ENCODE measurements around the gene C16orf96.

DNA sequence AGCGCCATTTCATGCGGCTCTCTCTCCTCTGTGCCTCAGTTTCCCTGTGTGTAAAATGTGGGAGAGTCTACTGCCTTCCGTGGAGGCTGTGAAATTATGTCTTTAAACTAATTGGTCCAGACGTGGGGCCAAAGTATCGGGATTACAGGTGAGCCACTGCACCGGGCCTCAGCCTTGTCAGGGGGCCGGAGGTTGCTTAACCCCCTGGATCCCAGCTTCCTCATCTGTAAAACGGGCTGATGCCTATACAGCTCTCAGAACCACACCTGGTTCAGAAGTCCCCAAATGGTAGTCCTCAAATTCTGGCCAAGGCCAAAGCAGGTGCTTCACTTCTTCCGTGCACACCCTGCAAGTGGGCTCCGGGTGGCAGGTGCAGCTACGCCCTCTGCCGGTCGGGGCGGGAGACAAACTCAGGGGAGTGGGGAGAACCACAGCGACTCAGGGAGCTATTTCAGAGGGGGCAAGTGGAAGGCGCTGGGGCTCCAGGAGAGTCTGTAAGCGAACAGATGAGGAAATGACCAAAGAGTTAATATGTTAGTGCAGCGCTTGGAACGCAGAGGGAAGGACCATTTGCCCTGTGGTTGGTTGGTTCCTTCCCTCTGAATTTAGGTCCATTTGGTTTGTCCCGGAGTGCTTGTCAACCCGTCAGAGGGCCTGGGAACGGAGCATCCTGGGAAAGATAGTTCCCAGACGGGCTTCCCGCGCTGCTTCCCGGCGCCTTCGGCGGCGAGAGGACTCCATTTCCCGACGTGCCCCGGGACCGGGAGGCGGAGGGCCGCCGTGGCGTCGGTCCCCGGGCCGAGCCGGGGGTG, 68.1 kb downstream of the C16orf96 start, which contains the start of gene MGRN1:
- no peak for TF ChIP-seq POLR2A (IDR thresholded peaks at IDR 0.05; ENCODE audit: borderline replicate concordance, extremely low read depth, insufficient read depth, insufficient read length)
- TF ChIP-seq, protein P1, sequence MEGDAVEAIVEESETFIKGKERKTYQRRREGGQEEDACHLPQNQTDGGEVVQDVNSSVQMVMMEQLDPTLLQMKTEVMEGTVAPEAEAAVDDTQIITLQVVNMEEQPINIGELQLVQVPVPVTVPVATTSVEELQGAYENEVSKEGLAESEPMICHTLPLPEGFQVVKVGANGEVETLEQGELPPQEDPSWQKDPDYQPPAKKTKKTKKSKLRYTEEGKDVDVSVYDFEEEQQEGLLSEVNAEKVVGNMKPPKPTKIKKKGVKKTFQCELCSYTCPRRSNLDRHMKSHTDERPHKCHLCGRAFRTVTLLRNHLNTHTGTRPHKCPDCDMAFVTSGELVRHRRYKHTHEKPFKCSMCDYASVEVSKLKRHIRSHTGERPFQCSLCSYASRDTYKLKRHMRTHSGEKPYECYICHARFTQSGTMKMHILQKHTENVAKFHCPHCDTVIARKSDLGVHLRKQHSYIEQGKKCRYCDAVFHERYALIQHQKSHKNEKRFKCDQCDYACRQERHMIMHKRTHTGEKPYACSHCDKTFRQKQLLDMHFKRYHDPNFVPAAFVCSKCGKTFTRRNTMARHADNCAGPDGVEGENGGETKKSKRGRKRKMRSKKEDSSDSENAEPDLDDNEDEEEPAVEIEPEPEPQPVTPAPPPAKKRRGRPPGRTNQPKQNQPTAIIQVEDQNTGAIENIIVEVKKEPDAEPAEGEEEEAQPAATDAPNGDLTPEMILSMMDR (IDR thresholded peaks at IDR 0.05 in 2 of 3, conservative IDR thresholded peaks at IDR 0.05 in 1 of 3; ENCODE audit: borderline replicate concordance in 1 of 3, insufficient read depth in 1 of 3, low read depth in 2 of 3, low read length in 2 of 3) = peak; percentile 85 to 98 (median 97); a peak in 5 of 6 replicates
